K562 (cell line): ENCODE results near the gene UBA3.

Source experiments
- AFF4 ChIP-seq: sonication (generic); formaldehyde crosslinking; IDR thresholded peaks from 2 replicates; pipeline ENCODE4 v1.8.0; 2023; ENCODE audit warnings: mild to moderate bottlenecking, missing genetic modification reagents
- ATF1 ChIP-seq, 2 experiments: fragments of 450-650 bp in 1 of 2; IDR thresholded peaks; 2 replicates each; pipeline ENCODE4 v1.6.1; 2016; ENCODE audit warnings: missing compliant biosample characterization in 1 of 2, missing genetic modification characterization in 1 of 2
- ATF3 ChIP-seq, 2 experiments: fragments of 450-650 bp in 1 of 2; sonication (generic) in 1 of 2; formaldehyde crosslinking in 1 of 2; IDR thresholded peaks in 1 of 2; conservative IDR thresholded peaks in 1 of 2; 2 replicates each; pipeline versions ENCODE4 v1.6.1 to v1.8.1; 2016 to 2023; ENCODE audit warnings: mild to moderate bottlenecking in 2 of 2, moderate library complexity in 2 of 2, inconsistent platforms in 1 of 2, missing genetic modification reagents in 1 of 2
- CTCF ChIP-seq, 3 experiments: IDR thresholded peaks in 2 of 3; conservative IDR thresholded peaks in 1 of 3; 2 replicates each; pipeline ENCODE4 v1.5.1; 2011 to 2012; ENCODE audit warnings: low read length in 3 of 3, mild to moderate bottlenecking in 3 of 3, control low read depth in 2 of 3, improper control_type of control experiment in 1 of 3, inconsistent platforms in 1 of 3, low read depth in 1 of 3, mixed read lengths in 1 of 3, moderate library complexity in 1 of 3; ENCODE audit not compliant: insufficient read depth in 2 of 3
- E2F5 ChIP-seq: sonication (generic); formaldehyde crosslinking; IDR thresholded peaks from 2 replicates; pipeline ENCODE4 v1.8.0; 2022; ENCODE audit warnings: mild to moderate bottlenecking, missing genetic modification reagents
- LEF1 ChIP-seq: fragments of 450-650 bp; IDR thresholded peaks from 2 replicates; pipeline ENCODE4 v1.6.1; 2016; ENCODE audit warnings: mild to moderate bottlenecking
- MTA2 ChIP-seq: fragments of 450-650 bp; IDR thresholded peaks from 2 replicates; pipeline ENCODE4 v1.6.1; 2016; ENCODE audit warnings: low read depth
- ZBTB17 ChIP-seq: fragments of 450-650 bp; formaldehyde crosslinking; IDR thresholded peaks from 2 replicates; pipeline ENCODE4 v1.4.0; 2020; ENCODE audit warnings: mild to moderate bottlenecking
- ZNF140 ChIP-seq: fragments of 250-450 bp; sonication (Bioruptor Pico); IDR thresholded peaks from 2 replicates; pipeline ENCODE4 v1.8.0; 2021; ENCODE audit warnings: moderate library complexity, mild to moderate bottlenecking, inconsistent platforms
- ZNF395 ChIP-seq: fragments of 200-800 bp; sonication (Bioruptor generic); IDR thresholded peaks from 2 replicates; pipeline ENCODE4 v1.6.1; 2017; ENCODE audit warnings: missing genetic modification characterization, missing compliant biosample characterization
- ZNF696 ChIP-seq: fragments of 250-450 bp; sonication (Bioruptor Pico); conservative IDR thresholded peaks from 2 replicates; pipeline ENCODE4 v1.4.0; 2020; ENCODE audit warnings: mild to moderate bottlenecking, moderate library complexity
- ZNF76 ChIP-seq: fragments of 250-450 bp; sonication (Bioruptor Pico); IDR thresholded peaks from 2 replicates; pipeline ENCODE4 v1.4.0; 2020; ENCODE audit warnings: mild to moderate bottlenecking, moderate library complexity, borderline replicate concordance
- ZSCAN29 ChIP-seq: fragments of 450-650 bp; IDR thresholded peaks from 2 replicates; pipeline ENCODE4 v1.6.1; 2017

GRCh38 chr3:69104586-69104985 is 24.4 kb upstream of the UBA3 start:
- TF ChIP-seq LEF1 (no peak), ATF3 (IDR thresholded peaks at IDR 0.05) (no peak), ATF3 (CRISPR knock-in tag; conservative IDR thresholded peaks at IDR 0.05) (no peak), AFF4 (CRISPR knock-in tag) (no peak), ZNF696 (CRISPR knock-in tag) (no peak), ZNF76 (CRISPR knock-in tag) (no peak), ATF1 (CRISPR knock-in tag; IDR thresholded peaks at IDR 0.05) (no peak), ATF1 (tag; IDR thresholded peaks at IDR 0.05) (no peak), CTCF (IDR thresholded peaks at IDR 0.05 in 2 of 3, conservative IDR thresholded peaks at IDR 0.05 in 1 of 3; ENCODE audit: insufficient read depth in 2 of 3, low read depth in 1 of 3, low read length in 3 of 3) (no peak), MTA2 (no peak), ZNF140 (CRISPR knock-in tag) (no peak), ZNF395 (CRISPR knock-in tag) (no peak), ZBTB17 (no peak), E2F5 (CRISPR knock-in tag) (no peak), ZSCAN29 (no peak)
